Activated CD4-positive, alpha-beta T cell treated with anti-CD3 and anti-CD28 coated beads, Interleukin-2, amount 50 U/mL, for 48 hours (primary cell): ENCODE data around the gene CEND1.
A peak's percentile ranks its signal among the peaks of the same experiment; 100 is the strongest.

Source experiments
- DNase-seq, 2 experiments: peaks; one replicate each; pipeline ENCODE4 v3.0.0-alpha.2; 2020

The CEND1 gene

GRCh38 chr11:811446-812245 is 21.8 kb upstream of the CEND1 start:
- DNase-seq = no peak

- DNase-seq = no peak
These were observed 20.2 kb upstream of the CEND1 start for GRCh38 chr11:810040-810567.

GRCh38 chr11:809287-810039 is 19.6 kb upstream of the CEND1 start, which contains the start of gene RPLP2:
TSS of gene RPLP2 (plus strand) at chr11:809967. CDS start at chr11:810235, 268 bp downstream.
- peak; percentile 98 for DNase-seq

DNA sequence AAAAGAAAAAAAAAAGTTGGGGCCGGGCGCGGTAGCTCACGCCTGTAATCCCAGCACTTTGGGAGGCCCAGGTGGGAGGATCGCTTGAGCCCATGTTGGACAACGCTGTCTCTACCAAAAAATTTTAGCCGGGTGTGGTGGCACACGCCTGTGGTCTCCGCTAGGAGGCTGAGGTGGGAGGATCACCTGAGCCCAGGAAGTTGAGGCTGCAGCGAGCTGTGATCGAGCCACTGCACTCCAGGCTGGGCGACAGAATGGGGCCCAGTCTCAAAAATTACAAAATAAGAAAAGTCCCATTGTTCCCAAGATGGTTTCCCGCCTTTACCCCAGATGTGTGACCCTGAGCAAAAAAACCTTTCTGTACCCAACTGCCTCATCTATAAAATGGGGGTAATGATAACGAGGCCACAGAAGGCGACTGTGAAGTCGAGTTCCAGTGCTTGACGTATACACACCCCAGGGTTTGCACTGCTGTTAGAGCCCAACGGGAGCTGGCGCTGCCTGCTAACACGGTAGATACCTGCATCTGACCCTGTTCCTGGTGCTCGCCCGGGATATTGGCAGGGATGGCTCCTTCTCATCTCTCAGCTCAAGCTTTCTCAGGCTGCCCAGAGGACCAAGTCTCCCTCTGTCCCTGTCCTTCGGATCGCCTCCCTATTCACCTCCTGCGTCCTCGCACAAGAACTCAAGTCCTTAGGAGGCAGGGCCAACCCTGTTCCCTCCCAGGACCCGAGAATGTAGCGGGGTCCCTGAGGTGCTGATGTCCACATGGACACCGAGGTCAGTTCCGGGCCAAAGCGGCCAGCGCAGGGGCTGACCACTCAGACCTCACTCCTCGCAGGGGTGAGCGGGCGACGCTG is 18.8 kb upstream of the CEND1 start:
- peak in 1 of 2 experiments; percentile 60 for DNase-seq

- no peak for DNase-seq
These were observed 14.7 kb upstream of the CEND1 start for GRCh38 chr11:804599-804964.

DNA sequence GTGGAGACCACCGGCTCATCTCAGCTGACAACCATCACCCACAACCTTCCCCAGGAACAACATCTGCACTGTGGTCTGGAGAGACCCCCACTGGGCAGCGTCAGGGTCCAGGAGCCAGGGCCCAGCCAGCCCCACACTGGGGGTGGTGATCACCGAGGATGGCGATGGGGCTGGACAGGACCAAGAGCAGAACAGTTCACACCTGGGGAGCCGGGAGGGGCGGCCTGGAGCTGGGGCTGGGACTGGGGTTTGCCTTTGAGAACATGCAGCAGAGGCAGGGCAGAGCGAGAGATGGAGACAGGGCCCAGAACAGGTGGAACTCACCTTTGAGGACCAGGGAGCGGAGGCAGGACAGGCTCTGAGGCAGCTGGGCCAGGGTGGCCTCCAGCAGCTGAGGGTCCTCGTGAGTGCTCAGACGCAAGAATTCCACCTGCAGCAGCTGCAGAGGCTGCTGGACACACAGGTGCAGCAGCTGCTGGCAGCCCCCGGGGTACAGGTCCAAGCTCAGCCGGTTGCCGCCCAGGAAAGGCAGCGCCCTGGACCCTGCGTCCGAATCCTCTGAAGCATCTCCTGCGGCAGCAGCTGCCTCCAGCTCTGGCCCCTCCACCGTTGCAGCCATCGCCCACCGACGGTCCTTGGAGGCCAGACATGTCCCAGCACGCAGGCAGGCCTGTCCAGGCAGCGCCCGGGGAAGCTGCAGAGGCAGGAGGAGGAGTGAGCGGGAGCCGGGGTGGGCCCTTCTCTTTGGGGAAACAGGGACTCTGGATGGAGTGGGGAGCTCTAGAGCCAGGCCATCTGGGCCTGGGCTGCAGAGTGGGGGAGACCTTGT is 14.1 kb upstream of the CEND1 start:
- no peak for DNase-seq

GRCh38 chr11:803467-803742 is 13.5 kb upstream of the CEND1 start:
- DNase-seq = no peak

GRCh38 chr11:802693-803466 is 13.0 kb upstream of the CEND1 start:
- DNase-seq = no peak

- DNase-seq = no peak
These were observed 12.2 kb upstream of the CEND1 start for GRCh38 chr11:802018-802617.

DNA sequence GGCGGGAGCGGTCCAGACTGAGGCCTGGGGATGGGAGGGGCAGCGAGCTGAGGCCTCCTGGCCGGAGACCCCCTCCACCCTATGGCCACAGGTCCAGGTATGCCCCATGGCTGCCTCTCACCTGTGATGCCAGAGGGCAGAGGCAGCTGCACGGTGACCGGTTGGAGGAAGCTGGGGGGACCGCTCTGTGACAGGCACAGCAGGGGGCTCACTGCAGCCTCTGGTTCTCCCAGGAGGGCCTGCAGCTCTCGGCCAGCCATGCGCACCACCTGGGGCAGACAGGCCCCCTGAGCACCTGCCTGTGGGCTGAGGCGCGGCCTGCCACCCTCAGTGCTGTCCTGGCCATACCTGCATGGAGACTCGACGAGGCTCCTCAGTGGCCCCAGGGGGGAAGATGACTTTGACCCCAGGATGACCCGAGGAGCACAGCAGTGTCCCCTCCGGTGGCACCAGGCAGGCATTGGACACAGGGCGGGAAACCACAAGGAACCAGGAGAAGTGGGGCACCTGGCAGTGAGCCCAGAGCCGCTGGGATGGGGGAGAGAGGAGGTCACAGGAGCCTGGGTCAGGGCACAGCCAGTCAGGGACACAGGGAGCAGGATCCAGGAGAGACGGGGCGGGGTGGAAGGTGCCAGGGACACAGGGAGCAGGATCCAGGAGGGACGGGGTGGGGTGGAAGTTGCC is 11.3 kb upstream of the CEND1 start:
- no peak for DNase-seq

DNA sequence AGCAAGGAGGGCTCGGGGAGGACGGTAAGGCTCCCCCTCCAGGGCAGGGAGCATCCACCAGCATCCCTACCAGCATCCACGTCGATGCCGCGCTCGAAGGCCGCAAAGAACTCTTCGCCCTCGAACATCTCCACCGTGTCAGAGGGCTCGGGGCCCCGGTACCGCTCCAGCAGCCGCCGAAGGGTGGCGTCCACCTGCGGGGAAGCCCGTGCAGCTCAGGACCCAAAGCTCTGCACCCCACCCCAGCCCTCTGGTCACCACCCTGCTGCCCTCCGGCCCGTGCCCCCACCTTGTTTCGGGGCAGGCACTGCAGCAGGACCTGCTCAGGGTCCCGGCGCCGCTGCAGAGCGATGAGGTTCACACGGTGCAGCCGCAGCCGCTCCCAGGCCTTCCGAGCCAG is 10.6 kb upstream of the CEND1 start:
- DNase-seq = no peak

- no peak for DNase-seq
These were observed 9.9 kb upstream of the CEND1 start for GRCh38 chr11:799641-800316.

GRCh38 chr11:798093-798713 is 8.3 kb upstream of the CEND1 start, which contains the start of gene SLC25A22:
TSS of gene SLC25A22 (minus strand) at chr11:798281. CDS start at chr11:795006, 3,275 bp downstream.
- DNase-seq = peak; percentile 87 to 88

DNA sequence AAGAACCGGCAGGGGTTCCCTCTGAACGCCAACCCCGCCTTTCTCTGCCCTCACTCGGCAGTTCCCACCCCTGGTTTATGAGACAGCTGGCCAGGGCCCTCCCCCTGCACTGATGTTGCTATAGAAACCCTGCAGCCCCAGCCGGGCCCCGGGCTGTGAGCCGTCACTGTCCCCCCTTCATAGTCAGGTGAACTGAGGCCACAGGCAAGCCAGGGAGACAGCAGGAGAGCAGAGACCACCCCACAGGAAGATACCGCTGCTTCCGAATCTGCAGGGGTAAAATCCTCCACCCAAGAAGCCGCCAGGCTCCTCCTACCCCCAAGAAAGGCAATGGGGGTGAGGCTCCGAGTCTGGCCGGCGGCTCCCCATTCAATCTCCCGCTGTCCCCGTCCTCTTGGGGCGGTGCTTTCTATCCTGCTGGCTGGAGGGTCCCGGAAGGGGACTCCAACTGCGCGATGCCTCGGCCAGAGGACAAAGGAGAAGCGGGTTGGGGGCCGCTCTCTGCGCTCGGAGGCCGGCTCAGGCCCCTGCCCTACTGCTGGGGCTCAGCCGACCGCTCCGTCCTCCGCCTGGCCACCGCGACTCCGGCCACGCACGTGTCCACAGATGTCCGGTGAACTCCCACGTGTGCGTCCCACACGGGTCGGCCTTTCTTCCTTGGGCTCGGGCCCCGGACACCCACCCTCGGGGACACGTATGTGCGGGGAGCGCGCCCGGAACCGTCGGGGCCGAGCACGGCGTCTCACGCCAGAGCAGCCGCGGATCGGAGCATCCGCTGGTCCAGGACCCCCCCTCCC is 7.6 kb upstream of the CEND1 start:
- DNase-seq = peak; percentile 76 to 82

DNA sequence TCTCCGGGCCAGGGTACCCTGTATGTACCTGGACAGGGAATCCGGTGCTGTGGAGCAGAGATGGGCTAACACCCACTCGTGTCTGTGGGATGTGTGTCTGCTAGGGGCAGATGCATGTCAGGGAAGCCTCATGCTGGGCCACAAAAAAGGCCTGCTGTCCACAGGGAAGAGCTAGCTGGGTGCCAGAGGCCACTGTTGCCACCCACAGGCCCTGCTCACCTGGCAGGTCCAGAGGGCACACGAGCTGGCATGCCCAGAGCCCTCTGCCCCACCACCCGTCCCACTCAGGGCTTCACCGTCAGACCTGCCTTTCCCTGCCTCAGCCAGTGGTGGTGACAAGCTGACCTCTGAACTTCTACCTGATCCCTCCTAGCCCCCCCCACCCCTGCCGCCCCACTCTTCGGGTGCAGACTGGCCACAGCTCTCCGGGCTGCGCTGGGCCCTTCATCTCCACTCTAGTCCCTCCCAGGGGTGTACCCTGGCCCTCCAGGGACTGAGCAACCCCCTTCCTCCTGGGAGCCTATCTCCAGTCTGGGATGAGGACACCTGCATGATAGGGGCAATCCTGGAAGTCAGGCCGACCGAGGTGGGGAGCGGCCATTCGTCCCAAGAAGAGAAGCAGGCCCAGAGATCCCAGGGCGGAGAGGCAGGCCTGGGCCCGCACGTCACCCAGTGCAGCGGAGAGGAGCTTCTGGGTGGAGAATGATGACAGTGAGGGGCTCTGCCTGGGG is 6.8 kb upstream of the CEND1 start:
- DNase-seq = no peak

DNA sequence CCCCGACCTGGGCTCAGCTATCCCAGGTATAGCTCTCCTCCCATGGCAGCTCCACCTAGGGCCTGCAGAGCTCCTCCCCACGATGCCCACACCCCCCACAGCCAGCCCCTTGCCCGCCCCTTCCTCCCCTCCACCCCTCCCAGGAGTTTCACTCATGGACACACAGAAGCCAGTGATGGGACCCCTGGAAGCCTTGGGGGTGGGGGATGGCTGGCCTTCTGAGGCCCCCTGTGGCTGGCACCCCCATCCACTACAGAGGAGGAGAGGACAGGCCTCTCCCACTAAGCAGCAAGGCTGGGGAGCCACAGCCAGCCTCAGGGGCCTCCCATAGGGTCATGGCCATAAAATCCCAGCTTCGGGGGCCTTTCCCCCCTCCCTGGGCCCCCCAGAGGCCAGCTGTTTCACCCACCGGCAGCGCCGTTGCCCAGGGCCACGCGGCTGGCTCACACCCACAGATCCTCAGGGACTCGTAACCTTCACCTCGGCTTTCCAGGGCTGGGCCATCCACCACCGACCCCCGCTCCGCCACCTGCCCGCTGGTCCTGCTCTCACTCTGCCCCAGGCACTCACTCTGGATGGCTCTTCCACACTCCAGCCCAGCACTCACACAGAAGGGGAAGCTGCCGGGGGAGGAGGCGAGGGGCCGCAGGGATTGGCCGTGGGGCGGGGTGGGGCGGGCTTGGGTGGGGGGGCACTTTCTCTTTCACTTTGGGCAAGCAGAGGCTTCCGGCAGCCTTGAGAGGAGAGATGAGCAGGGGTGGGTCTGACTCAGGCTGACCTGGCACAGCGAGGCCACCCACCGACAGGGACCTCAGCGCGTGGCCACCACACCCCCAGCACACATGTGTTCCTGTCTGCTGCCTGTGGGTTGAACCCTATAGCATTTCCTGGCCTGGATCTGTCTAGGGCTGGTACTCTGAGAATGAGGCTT is 6.0 kb upstream of the CEND1 start:
- peak; percentile 87 to 88 for DNase-seq
